SU-DHL-6 (cell line): Measurements from ENCODE around the gene MEI1.

Source experiments
- EZH2phosphoT487 ChIP-seq: fragments of 200-600 bp; sonication (generic), shearing (Covaris generic); conservative IDR thresholded peaks from 2 replicates; pipeline ENCODE4 v1.6.1; 2018; ENCODE audit warnings: mild to moderate bottlenecking, antibody characterized with exemption, low read length, moderate library complexity, mixed read lengths
- TF ChIP-seq, protein P1 (sequence below): fragments of 200-600 bp; sonication (generic); IDR thresholded peaks from one replicate; pipeline ENCODE4 v1.5.1; 2017; ENCODE audit warnings: antibody characterized with exemption, mild to moderate bottlenecking, low read length, moderate library complexity; ENCODE audit not compliant: insufficient read depth, poor library complexity, severe bottlenecking

- TF ChIP-seq, protein P1, sequence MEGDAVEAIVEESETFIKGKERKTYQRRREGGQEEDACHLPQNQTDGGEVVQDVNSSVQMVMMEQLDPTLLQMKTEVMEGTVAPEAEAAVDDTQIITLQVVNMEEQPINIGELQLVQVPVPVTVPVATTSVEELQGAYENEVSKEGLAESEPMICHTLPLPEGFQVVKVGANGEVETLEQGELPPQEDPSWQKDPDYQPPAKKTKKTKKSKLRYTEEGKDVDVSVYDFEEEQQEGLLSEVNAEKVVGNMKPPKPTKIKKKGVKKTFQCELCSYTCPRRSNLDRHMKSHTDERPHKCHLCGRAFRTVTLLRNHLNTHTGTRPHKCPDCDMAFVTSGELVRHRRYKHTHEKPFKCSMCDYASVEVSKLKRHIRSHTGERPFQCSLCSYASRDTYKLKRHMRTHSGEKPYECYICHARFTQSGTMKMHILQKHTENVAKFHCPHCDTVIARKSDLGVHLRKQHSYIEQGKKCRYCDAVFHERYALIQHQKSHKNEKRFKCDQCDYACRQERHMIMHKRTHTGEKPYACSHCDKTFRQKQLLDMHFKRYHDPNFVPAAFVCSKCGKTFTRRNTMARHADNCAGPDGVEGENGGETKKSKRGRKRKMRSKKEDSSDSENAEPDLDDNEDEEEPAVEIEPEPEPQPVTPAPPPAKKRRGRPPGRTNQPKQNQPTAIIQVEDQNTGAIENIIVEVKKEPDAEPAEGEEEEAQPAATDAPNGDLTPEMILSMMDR = no peak
- no peak for TF ChIP-seq EZH2phosphoT487
Measured at GRCh38 chr22:41800348-41801146, 101.2 kb downstream of the MEI1 start, which contains the start of gene CCDC134.
